AG08396 (cell line): Measurements from ENCODE around the gene TMPRSS15.

Experiments
- DNase-seq: peaks from one replicate; pipeline ENCODE4 v3.0.0; 2012; ENCODE audit warnings: low spot score, mixed read lengths

The TMPRSS15 gene

DNA sequence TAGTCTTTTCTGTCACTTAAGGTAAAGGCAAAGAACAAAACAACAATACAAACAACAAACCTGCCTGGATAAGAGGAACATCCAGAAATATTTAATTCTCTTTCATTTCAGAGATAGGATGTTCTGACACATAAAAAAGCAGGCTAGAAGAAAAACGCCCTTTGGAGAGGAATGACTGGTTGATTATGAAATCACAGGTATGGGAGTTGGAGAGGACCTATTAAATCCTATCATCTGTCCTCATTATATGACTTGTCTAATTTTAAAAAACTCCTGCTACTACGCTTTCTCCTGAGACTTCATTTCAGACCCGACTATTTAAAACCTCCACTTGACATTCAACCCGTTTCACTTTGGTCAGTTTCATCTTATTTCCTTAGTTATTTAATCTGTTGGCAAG lies 54.1 kb downstream of the TMPRSS15 start:
- DNase-seq, result no peak

DNA sequence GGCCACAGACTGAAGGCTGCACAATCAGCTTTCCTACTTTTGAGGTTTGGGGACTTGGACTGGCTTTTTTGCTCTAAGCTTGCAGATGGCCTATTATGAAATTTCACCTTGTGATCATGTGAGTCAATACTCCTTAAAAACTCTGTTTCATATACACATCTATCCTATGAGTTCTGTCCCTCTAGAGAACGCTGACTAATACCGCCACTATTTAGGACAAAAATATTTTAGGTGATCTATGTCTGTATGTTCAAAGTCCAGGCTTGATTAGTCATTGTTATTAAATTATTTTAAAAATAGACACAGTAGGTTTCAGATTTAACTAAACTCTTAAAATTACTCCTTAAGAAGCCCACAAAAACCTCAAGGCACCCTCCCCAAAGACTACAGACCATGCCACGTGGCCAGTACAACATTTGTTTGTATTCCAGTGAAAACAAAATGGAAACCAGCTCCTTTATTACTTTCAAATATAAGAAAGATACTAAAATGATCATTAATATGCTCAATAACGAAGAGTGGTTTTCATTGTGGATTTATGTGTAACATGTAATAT lies 63.1 kb downstream of the TMPRSS15 start:
- no peak for DNase-seq

DNA sequence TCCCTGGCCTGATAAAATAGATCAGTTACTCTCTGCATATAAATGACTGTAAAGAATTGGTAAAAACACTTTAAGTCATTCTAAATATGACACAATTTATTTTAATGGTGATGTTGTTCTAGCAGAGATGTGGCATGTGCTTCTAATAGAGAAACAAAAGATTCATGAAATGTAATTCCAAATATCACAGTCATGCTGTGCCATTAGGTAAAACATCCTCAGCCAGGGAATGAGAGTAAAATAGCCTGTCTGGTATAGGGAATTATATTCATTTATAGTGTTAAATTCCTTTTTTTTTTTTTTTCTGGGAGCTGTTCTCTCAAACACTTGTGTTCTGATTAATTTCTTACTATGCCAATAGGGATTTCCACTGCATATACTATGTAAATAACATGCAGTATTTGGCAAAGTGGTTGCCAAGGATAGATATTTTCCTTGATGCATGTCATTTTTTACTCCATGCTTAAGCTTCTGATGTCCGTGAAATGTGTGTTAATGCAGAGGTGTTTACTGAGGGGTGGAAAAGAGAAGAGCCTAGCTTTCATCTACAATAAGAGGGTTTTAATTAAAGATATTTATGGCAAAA lies 67.8 kb downstream of the TMPRSS15 start:
- DNase-seq, result no peak

DNA sequence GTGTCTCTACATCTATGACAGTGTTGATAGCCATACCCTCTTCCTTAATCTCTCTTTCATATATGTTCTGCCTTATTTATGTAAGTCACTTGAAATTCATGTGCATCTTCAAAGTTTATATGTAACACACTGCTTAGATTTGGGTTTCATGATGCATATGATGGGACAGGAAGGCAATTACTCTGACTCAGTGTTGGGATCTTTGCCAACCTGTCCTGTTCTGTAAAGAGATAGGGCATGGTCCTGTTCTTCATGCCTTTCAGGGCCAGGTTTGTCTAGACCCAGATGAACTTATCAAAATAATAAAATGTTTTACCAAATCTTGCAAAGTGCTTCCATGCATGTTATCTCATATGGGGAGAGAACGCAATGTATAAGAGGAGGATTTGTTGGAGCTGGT lies 69.5 kb downstream of the TMPRSS15 start:
- no peak for DNase-seq

DNA sequence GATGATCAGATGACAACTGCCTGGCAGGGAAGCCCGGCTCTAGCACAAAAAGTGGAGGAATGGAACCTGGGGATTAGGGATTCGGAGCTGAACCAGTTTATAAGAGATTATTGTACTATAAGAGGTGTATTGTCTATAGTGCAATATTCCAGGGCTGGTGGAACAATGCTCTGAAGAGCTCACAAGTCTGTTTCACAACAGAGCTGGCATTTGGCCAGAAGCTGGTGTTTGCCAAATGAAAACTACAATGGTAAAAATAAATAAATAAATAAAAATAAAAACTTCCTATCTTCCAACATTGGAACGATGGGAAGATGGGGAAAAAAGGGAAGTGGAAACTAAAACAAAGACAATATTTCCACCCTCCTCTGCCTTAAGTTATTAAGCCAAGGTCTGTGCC lies 85.4 kb downstream of the TMPRSS15 start:
- DNase-seq, result no peak

DNA sequence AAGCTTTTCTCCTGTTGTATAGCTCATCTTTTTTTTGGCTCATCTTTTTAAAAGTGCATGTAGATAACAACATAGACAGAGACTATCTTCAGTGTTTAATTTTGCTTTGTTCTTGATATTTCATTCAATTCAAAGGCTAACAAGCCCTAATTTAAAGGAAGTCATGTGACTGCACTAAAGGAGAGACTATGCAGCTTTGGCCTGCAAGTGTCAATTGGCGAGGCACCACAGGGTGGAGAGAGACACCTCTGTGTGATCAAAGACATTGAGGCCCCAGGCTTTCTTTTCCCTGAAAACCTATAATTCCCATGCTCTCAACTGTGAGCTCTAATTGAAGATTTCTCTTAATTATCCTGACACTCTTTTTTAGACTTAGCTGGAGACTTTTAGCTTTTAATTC lies 105.4 kb downstream of the TMPRSS15 start:
- no peak for DNase-seq

DNA sequence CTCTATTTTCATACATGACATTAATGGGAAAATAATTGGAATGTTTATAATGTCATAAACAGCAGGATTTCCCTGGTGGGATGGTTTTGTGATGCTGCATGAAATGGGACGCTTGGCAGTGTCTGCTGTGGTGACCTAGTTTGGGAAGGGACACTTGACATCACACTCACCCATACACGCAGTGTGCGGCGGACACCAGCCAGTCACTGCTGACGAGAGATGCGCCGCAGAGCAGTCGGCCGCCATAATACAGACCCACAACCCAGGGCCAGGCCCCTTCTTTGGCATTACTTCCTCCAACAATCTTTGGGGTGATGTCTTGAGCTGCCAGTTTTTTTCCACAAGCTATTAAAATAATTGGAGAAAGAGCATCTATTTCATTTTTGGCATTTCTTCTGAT lies 109.5 kb downstream of the TMPRSS15 start:
- no peak for DNase-seq

DNA sequence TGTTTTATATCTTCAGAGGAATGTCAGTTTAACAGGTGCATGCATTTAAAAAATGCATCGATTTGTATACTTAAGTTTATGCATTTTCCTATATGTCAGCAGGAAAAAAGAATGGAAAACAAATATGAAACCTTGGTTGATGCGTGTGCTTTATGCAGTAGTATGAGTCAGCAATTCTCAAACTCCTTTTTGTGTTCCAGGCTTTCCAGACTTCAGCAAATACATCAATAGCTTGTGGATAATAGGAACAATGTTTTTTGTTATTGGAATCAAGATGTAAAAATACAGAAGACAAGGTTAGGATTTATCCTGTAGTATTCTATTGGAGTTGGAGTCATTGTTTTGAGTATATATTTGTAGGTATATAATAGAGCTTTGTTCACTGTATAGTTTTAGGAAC lies 113.7 kb downstream of the TMPRSS15 start:
- no peak for DNase-seq

DNA sequence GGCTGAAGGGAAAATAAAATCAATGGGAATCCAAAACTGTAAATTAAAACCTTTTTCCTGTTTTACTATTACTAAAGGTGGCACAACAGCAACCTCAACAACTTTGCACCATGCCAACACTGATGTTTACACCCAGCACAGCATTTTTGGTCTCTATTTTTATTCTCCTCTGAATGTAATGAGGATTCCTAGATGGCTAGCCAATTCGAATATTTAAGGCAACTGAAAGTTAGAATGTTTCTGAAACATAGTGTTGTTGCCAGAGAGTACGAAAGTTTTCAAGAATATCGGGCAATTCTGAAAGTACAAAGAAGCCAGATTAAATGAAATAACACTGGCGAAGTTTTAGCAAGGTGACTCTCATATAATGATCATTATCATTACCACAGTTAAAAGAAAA lies 118.2 kb downstream of the TMPRSS15 start:
- no peak for DNase-seq

DNA sequence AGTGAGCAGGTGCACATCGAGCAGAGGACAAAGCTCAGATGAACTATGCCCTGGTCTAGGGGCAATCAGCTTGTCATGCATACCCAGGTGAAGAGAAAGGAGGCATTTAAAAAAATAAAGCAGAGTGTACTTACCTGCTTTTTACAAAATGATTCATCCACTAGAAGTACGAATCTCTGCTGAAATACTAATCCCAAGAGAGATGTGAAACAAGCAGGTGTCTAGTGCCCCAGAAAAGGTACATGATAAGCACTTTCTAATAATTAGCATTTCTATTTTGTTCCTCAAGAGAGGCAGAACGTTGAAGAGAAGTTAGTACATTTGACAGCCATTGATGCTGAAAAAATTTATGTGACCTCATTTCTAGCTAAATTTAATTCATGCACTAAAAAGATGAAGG lies 127.8 kb downstream of the TMPRSS15 start:
- DNase-seq, result no peak

DNA sequence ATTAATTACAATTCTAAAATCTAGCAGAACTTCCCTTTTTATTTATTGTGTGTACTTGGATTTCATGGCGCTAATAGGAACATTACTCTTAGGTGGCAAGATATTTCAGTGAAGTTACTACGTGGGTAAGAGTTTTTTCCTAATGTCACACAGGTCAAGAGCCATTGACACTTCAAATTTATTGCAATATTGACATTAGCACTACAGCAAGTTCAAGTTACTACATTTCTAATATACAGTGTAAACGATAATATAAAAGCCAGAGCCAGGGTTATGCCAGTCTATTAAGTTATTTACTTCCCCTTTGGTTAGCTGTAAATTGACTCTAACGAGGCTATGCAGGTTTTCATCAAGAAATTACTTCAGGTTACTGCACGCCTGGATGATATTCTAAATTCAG lies 129.2 kb downstream of the TMPRSS15 start:
- no peak for DNase-seq

DNA sequence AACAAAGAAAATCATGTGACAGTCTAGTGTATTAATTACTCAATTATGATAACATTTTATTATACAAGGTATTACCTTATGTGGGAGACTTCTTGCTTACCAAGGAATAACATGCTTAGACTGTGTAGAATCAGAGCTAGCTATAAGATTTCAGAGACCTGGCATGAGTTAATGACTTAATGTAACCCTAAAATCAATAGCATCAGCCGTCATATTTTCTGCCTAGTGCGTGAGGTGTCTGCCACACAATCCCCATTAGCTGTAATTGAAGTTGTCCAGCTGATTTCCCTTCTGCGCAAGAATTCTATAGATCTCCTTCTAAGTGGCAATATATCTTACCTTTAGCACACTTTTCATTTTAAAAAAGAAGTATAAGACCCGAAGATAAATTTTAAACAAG lies 130.2 kb downstream of the TMPRSS15 start:
- no peak for DNase-seq

DNA sequence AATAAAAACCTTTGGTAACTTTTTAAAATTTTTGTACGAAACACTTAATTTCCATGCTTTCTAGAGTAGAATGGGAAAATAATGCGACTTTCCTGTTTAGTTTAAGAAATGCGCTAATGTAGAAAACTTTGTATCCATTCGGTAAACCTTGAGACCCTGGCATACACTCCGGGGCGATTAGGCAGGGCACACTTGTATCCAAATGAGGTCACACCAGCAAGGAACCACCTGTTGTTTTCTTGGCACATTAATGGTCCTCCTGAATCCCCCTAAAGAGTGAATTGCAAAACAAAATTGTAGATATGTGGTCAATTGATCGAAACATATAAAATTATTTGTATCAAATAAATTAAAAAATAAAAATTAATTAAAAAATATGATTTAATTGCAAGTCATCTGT lies 133.7 kb downstream of the TMPRSS15 start:
- no peak for DNase-seq

DNA sequence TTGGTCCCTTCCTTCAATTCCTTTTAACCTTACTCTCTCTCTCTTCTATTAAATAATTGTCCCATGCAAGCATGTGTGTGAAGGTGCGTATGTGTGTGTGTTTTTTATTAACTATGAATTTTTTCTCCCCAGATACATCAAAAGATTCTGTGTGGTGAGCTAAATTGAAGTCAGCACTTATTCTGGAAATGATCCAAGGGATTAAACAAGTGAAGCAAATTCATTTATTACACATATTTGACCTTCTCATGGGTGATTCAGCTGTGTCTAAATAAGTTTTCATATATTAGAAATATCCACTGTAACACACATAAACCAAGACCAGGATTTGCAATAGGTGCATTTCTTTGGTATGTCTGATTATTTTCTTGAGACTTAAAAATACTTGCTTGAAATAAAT lies 134.7 kb downstream of the TMPRSS15 start:
- no peak for DNase-seq

DNA sequence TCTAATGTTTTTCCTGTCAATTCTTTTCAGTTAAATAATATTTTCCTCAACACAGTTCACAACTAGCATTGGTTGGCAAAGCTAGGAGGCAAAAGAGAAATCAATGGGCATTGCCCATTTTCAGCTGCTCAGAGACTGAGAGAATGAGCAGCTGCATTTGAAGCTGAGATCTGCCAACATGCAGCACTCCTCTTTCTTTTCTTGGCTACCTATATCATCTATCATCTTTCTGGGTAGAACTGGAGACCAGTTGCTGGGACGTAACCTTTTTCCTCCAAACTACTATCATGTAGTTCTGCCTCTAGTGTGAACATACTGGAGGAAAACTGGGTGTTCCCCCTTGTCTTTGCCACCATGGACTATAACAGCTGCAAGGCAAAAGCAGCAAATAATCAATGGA lies 136.1 kb downstream of the TMPRSS15 start:
- no peak for DNase-seq

DNA sequence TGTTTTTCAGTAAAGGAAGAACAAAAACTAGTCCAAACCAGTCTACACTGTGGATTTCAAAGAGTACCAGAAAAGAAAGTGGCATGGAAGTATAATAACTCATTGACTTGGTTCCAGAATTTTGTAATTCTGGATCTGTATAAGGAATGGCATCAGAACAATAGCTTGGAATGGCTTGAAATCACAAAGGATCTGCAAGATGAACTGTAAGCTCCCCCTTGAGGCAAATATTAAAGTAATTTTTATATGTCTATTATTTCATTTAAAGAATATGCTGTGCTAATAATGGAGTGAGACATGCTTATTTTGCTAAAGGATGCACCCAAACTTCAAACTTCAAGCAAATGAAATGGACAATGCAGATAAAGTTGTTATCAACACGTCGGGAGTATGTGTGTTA lies 137.6 kb downstream of the TMPRSS15 start:
- DNase-seq, result no peak

DNA sequence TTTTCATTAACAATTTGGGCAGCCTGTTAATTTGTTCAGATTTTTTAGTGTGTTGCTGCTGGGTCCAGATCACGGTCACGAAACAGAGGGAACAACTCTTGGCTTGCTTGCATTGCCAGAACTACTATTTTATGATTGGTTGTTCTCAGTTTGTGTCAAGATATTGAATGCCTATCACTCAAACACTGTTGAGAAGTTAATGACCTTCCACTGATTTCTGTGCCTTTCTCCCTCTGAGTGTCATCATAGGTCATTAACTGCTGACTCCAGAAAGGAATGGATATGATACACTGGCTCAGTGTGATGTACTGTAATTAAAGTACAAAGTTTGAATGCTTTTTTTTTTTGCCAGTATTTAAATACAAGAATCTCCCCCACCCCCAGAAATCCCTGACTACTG lies 149.8 kb downstream of the TMPRSS15 start:
- no peak for DNase-seq

DNA sequence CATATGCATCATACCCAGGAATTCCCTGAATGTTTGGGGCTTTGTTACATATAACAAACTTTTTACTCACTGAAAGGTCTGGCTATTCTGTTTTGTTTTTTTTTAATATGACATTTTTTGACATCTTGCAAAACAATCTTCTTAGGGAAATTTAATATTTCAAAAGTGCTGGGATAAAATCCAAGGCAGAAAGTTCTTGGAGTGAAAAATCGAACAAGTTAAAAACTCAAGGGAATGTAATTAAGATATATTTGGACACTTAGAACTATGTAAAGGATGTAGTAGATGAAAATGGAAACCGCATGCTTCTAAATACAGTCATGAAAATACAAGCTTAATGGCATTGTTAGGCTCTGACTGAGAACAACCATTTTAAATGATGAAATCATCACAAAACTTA lies 150.4 kb downstream of the TMPRSS15 start:
- no peak for DNase-seq

DNA sequence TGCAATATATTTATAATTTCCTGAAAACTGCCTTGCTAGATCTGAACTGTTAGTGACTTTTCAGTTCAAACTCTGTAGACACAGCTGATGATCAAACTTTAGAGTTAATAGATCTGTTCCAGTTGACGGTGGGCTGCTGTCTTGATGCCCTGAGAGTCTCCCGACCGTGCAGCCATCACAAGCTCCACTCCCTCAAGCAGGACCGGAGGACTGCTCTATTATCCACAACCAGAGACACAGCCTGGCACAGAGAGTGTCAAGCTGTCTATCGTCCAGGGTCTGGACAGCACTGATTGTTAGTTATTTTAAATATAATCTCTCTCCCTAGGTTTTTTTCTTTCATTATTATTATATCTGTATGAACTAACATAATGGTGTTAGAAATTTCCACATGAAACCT lies 150.9 kb downstream of the TMPRSS15 start:
- no peak for DNase-seq

DNA sequence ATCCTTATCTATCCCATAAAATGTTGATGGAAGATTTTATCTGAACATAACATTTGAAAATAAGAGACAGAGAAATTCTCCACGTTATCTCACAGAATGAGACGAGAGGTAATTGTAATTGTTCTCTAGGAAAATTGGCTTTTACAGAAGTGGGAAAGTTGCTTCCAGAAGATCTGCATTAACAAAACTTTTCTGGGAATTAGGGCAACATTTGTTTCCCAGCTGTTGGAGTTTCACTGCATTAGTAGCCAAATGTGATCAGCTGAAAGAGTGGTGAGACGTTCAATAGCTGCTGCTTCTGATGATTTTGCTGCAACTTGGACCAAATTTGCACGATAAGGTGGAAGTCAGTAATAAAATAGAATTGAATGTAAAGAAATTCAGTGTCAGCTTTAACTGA lies 151.3 kb downstream of the TMPRSS15 start:
- no peak for DNase-seq

DNA sequence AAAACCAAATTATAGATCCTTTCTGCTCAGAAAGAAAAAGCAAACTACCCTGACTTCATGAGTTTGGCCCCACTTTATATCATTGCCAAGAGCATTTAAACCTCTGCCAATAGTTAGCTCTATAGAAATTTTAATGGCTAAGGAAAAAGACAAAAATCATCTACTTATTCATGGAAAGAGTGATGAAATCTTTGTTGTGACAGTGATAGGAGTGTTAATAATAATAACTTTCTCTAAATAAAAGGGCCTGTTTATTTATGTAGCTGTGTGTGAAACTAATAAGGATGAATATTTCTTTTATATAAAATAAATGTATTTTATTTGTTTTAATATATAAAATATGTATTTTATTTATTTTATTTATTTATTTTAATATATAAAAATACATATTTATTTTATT lies 152.5 kb downstream of the TMPRSS15 start:
- no peak for DNase-seq

DNA sequence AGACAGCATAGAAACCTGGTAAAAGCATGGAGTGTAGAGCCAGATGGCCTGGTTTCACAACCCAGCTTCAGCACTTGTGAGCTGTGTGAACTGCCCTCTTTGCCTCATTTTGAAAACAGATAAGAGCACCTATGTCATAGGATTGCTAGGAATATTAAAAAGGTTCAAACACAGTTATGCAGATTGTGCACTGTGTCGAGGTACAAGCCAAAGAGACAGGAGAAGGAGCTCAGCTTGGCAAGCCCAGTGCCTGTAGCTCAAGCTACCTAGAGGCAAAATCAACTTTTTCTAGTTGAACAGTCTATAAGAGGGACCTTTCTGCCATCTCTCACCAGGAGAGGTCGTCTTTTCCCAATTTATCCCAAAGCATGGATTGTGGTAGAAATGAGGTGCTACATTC lies 153.9 kb downstream of the TMPRSS15 start:
- DNase-seq, result no peak

DNA sequence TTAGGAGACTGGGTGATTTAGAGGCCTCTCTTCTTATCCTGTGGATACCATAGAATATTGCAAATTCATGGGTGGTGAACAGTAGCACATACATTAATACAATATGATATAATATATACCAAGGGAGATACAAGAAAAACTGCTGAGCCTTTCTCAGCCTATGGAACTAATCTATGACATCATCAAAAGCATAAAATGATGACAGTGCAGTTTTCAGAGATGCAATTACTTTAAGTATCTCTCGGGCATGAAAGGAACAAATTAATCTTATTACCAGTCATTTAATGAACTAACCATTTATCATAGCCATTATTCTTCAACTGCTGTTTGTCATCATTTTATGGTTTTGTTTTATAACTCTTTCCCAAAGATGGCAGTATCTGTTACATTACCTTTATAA lies 155.4 kb downstream of the TMPRSS15 start:
- DNase-seq, result no peak

DNA sequence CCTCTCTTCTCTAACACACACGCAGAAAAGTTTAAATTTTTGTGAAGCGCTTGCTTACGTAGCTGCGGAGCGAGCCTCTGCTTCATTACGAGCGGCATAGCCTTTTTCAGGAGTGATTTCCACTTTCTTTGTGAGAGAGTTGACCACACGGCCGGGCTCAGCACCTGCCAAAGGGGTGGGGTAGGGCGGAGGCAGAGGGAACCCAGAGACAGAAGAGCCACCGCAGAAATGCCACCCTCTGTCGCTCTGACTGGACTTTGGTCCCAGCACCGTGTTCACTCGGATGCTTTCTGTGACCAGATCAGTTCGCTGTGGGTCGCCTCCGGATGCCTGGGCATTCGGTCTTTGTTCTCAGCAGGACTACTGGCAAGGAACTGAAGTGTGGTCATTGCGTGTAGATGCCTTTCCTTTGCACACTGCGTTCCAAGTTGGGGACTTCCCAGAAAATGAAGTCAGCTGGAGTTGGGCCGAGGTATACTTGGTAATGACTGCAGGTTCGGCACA lies 158.1 kb downstream of the TMPRSS15 start:
- DNase-seq, result no peak
